ENCODE results near the gene HIVEP3. TPM values are rescaled to one million over a fixed set of nuclear protein-coding genes. Genes with fewer than 3 reads are reported as not detected.
A peak's percentile ranks its signal among the peaks of the same experiment; 100 is the strongest.

The HIVEP3 gene
- total RNA-seq, 1 experiment from 2014 or later = 3.1 TPM

GRCh38 chr1:41870076-41870562 lies 48.6 kb downstream of the HIVEP3 start:
- H3K36me3 ChIP-seq (ENCODE audit: insufficient read depth, low read length, poor library complexity, severe bottlenecking) = no peaks in the 10 kb centered on the region

DNA sequence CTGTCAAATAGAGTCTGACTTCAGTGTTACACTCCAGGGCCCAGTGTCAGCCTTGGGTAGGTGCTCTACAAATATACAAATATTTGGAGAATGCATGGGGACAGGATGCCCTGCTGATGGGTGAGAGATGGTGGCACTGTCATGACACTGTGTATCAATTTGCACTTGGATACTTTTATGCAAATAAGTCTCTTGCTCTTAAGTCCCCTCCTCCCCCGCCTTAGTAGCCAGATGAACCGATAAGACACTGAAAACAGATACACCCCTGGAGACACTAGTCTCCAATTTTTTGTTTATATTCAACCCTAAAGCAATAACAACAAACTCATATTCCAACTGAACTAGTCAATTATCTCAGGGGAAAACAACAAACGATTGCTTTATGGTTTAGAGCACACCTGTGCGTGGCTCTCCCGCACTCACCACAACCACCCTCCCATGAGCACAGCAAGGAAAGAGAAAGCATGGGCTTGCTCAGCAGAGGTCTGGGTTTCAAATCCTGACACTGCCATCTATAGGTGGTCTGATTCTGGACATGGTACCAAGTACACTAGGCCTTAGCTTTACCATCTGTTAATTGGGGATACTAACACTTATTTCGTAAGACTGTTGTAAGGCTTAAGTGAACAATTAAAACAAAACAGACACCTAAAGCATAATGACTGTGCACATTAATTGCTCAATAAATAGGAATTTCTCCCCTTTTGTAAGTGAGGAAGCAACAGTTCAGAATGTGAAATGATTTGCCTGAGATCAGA lies 50.3 kb downstream of the HIVEP3 start:
- POLR2A ChIA-PET (ENCODE audit: low non-redundant PET) = no interaction called here
- BruUV-seq (replicated peaks) = no TSS peak
- CTCF ChIA-PET = no interaction called here
- no peak overlapping the region for H3K27ac ChIP-seq (ENCODE audit: low read depth, low read length, poor library complexity, severe bottlenecking)
- peaks cover 10% of the 10 kb centered on the region for H3K4me1 ChIP-seq (ENCODE audit: insufficient read depth, low read length, poor library complexity, severe bottlenecking)
- H3K27me3 ChIP-seq (replicated peaks; ENCODE audit: insufficient read depth, low read depth, low read length, poor library complexity) = no peaks in the 10 kb centered on the region
- no peak for DNase-seq (ENCODE audit: low spot score)
- intact Hi-C loops (cut with micrococcal nuclease; ENCODE audit: unreplicated experiment) = no loop called here
- no peaks in the 10 kb centered on the region for H3K36me3 ChIP-seq (ENCODE audit: insufficient read depth, low read length, poor library complexity, severe bottlenecking)
- no peaks in the 10 kb centered on the region for H3K9me3 ChIP-seq (ENCODE audit: low read depth, low read length, poor library complexity, severe bottlenecking)
- no peak overlapping the region for H3K4me3 ChIP-seq (ENCODE audit: low read depth, low read length, poor library complexity, severe bottlenecking)
- TF ChIP-seq EZH2 (IDR thresholded peaks at IDR 0.05; ENCODE audit: borderline replicate concordance, low read depth, low read length, poor library complexity, severe bottlenecking) (no peak), CTCF (conservative IDR thresholded peaks at IDR 0.05; ENCODE audit: low read depth, low read length) (0 out of 2 replicates have a peak, but pooled peaks have one; percentile 25)

More at GRCh38 chr1:41870076-41870562, 48.6 kb downstream of the HIVEP3 start:
- Histone ChIP-seq H3K4me3 (ENCODE audit: low read depth, low read length, poor library complexity, severe bottlenecking) (no peak overlapping the region), H3K9me3 (ENCODE audit: low read depth, low read length, poor library complexity, severe bottlenecking) (no peaks in the 10 kb centered on the region), H3K27me3 (replicated peaks; ENCODE audit: insufficient read depth, low read depth, low read length, poor library complexity) (no peaks in the 10 kb centered on the region), H3K4me1 (ENCODE audit: insufficient read depth, low read length, poor library complexity, severe bottlenecking) (peaks cover 10% of the 10 kb centered on the region), H3K27ac (ENCODE audit: low read depth, low read length, poor library complexity, severe bottlenecking) (no peak overlapping the region)
- no peak for TF ChIP-seq EZH2 (IDR thresholded peaks at IDR 0.05; ENCODE audit: borderline replicate concordance, low read depth, low read length, poor library complexity, severe bottlenecking)
- TF ChIP-seq CTCF (conservative IDR thresholded peaks at IDR 0.05; ENCODE audit: low read depth, low read length) = no peak
- peak; percentile 81 for DNase-seq (ENCODE audit: low spot score)
- ChIA-PET CTCF (no interaction called here), POLR2A (ENCODE audit: low non-redundant PET) (no interaction called here)
- intact Hi-C loops (cut with micrococcal nuclease; ENCODE audit: unreplicated experiment) = no loop called here
- no TSS peak for BruUV-seq (replicated peaks)

DNA sequence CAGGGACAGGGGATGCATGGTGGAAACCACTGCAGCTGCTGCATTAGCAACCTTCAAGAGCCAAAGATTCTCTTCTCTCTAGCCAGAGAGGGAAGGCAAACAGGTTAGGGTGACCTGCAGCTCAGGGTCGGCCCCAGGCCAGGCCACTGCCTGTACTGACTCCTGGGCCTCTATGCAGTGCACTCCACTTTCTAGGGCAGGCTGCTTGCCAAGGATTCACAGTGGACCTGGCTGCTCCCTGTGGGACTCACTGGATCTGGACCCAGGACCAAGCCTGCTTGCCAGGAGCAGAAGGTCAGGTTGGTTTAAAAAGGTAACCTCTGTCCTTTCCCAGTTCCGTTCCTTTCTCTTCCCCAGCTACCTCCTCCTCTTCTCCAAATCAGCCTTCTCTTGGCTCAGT lies 52.4 kb downstream of the HIVEP3 start:
- H3K36me3 ChIP-seq (ENCODE audit: insufficient read depth, low read length, poor library complexity, severe bottlenecking) = no peaks in the 10 kb centered on the region
- no peak overlapping the region for H3K4me3 ChIP-seq (ENCODE audit: low read depth, low read length, poor library complexity, severe bottlenecking)
- no peak for DNase-seq (ENCODE audit: low spot score)
- CTCF ChIA-PET = no interaction called here
- no peaks in the 10 kb centered on the region for H3K9me3 ChIP-seq (ENCODE audit: low read depth, low read length, poor library complexity, severe bottlenecking)
- no peaks in the 10 kb centered on the region for H3K27me3 ChIP-seq (replicated peaks; ENCODE audit: insufficient read depth, low read depth, low read length, poor library complexity)
- POLR2A ChIA-PET (ENCODE audit: low non-redundant PET) = no interaction called here
- peaks cover 26% of the 10 kb centered on the region for H3K4me1 ChIP-seq (ENCODE audit: insufficient read depth, low read length, poor library complexity, severe bottlenecking)
- no peak overlapping the region for H3K27ac ChIP-seq (ENCODE audit: low read depth, low read length, poor library complexity, severe bottlenecking)
- intact Hi-C loops (cut with micrococcal nuclease; ENCODE audit: unreplicated experiment) = no loop called here
- no TSS peak for BruUV-seq (replicated peaks)
- TF ChIP-seq CTCF (conservative IDR thresholded peaks at IDR 0.05; ENCODE audit: low read depth, low read length) (no peak), EZH2 (IDR thresholded peaks at IDR 0.05; ENCODE audit: borderline replicate concordance, low read depth, low read length, poor library complexity, severe bottlenecking) (no peak)
